ENCODE measurements around the gene ARHGAP4.

Gene ARHGAP4

GRCh38 chrX:153864101-153864500, 62.0 kb downstream of the ARHGAP4 start:
- peak; percentile 4 for DNase-seq

- peak; percentile 3 for DNase-seq
Observed at GRCh38 chrX:153863251-153863991, 62.6 kb downstream of the ARHGAP4 start.

GRCh38 chrX:153862369-153863250, 63.5 kb downstream of the ARHGAP4 start:
- peak; percentile 8 for DNase-seq

- peak; percentile 6 for DNase-seq
Observed at GRCh38 chrX:153861733-153862310, 64.2 kb downstream of the ARHGAP4 start.

GRCh38 chrX:153861151-153861550, 64.9 kb downstream of the ARHGAP4 start:
- no peak for DNase-seq

Data from femur (tissue), 1 donor.